ENCODE data around the gene ARPC1A.
"Not testable (repeated sequence)": the region's sequence is repeated elsewhere in the genome, so short reads cannot be mapped to it uniquely, and the experiment has no call there.

Gene ARPC1A

GRCh38 chr7:99324559-99324958 lies 1.1 kb upstream of the ARPC1A start:
- FAIRE-seq, result no peak

GRCh38 chr7:99325001-99325493 lies 651 bp upstream of the ARPC1A start:
- no peak for FAIRE-seq

- FAIRE-seq, result no peak
Measured at GRCh38 chr7:99326408-99326782, 697 bp downstream of the ARPC1A start.

- FAIRE-seq, result not testable (repeated sequence)
Measured at GRCh38 chr7:99330314-99330961, 4.7 kb downstream of the ARPC1A start.

GRCh38 chr7:99331002-99331401 lies 5.3 kb downstream of the ARPC1A start:
- no peak for FAIRE-seq

GRCh38 chr7:99339595-99339994 lies 13.9 kb downstream of the ARPC1A start:
- no peak for FAIRE-seq

GRCh38 chr7:99340659-99341058 lies 15.0 kb downstream of the ARPC1A start:
- FAIRE-seq, result no peak

GRCh38 chr7:99344061-99344647 lies 18.5 kb downstream of the ARPC1A start:
- FAIRE-seq, result no peak

- FAIRE-seq, result not testable (repeated sequence)
Measured at GRCh38 chr7:99350641-99351040, 24.9 kb downstream of the ARPC1A start.

GRCh38 chr7:99352247-99352646 lies 26.5 kb downstream of the ARPC1A start:
- no peak for FAIRE-seq

- no peak for FAIRE-seq
Measured at GRCh38 chr7:99355098-99355497, 29.4 kb downstream of the ARPC1A start.

- no peak for FAIRE-seq
Measured at GRCh38 chr7:99357701-99358490, 32.2 kb downstream of the ARPC1A start.

GRCh38 chr7:99358521-99358920 lies 32.8 kb downstream of the ARPC1A start:
- FAIRE-seq, result not testable (repeated sequence)

- FAIRE-seq, result no peak
Measured at GRCh38 chr7:99359465-99360154, 33.9 kb downstream of the ARPC1A start.

- FAIRE-seq, result no peak
Measured at GRCh38 chr7:99362801-99363200, 37.1 kb downstream of the ARPC1A start.

- FAIRE-seq, result no peak
Measured at GRCh38 chr7:99363286-99363685, 37.6 kb downstream of the ARPC1A start.

- FAIRE-seq, result no peak
Measured at GRCh38 chr7:99365318-99366141, 39.8 kb downstream of the ARPC1A start.

GRCh38 chr7:99366646-99367045 lies 40.9 kb downstream of the ARPC1A start:
- no peak for FAIRE-seq

- FAIRE-seq, result no peak
Measured at GRCh38 chr7:99368750-99369389, 43.2 kb downstream of the ARPC1A start.

GRCh38 chr7:99369767-99370391 lies 44.2 kb downstream of the ARPC1A start:
- FAIRE-seq, result no peak

- no peak for FAIRE-seq
Measured at GRCh38 chr7:99371376-99371920, 45.8 kb downstream of the ARPC1A start.

Data from A204.1 (cell line).